Inferior parietal cortex (tissue), 1 donor: ENCODE results near the gene COMMD1.
"Not testable (repeated sequence)": the region's sequence is repeated elsewhere in the genome, so short reads cannot be mapped to it uniquely, and the experiment has no call there.

ENCODE experiments used
- DNase-seq: peaks from one replicate; pipeline ENCODE4 v3.0.0-alpha.2; 2016; ENCODE audit errors: extremely low spot score

The COMMD1 gene

GRCh38 chr2:62030902-62031301, 125.4 kb downstream of the COMMD1 start:
- no peak for DNase-seq

- DNase-seq = no peak
Measured at GRCh38 chr2:62032096-62032495, 126.6 kb downstream of the COMMD1 start.

GRCh38 chr2:62034715-62035114, 129.2 kb downstream of the COMMD1 start:
- no peak for DNase-seq

- no peak for DNase-seq
Measured at GRCh38 chr2:62036229-62036628, 130.8 kb downstream of the COMMD1 start.

GRCh38 chr2:62036761-62037250, 131.3 kb downstream of the COMMD1 start:
- DNase-seq = no peak

GRCh38 chr2:62038975-62039771, 133.7 kb downstream of the COMMD1 start:
- peak; percentile 41 for DNase-seq

- no peak for DNase-seq
Measured at GRCh38 chr2:62040926-62041325, 135.5 kb downstream of the COMMD1 start.

GRCh38 chr2:62041701-62042385, 136.4 kb downstream of the COMMD1 start:
- not testable (repeated sequence) for DNase-seq

GRCh38 chr2:62042400-62042799, 136.9 kb downstream of the COMMD1 start:
- no peak for DNase-seq

- no peak for DNase-seq
Measured at GRCh38 chr2:62042944-62043343, 137.5 kb downstream of the COMMD1 start.

GRCh38 chr2:62045017-62045543, 139.6 kb downstream of the COMMD1 start:
- DNase-seq = no peak

GRCh38 chr2:62046141-62046540, 140.7 kb downstream of the COMMD1 start:
- DNase-seq = no peak

- no peak for DNase-seq
Measured at GRCh38 chr2:62050456-62051045, 145.1 kb downstream of the COMMD1 start.

GRCh38 chr2:62054029-62054791, 148.7 kb downstream of the COMMD1 start:
- DNase-seq = no peak

GRCh38 chr2:62054916-62055450, 149.5 kb downstream of the COMMD1 start:
- no peak for DNase-seq

GRCh38 chr2:62055724-62056336, 150.4 kb downstream of the COMMD1 start:
- DNase-seq = no peak

GRCh38 chr2:62056341-62056740, 150.9 kb downstream of the COMMD1 start:
- DNase-seq = no peak

- DNase-seq = no peak
Measured at GRCh38 chr2:62065243-62065642, 159.8 kb downstream of the COMMD1 start.

- no peak for DNase-seq
Measured at GRCh38 chr2:62071126-62071598, 165.7 kb downstream of the COMMD1 start.

GRCh38 chr2:62071760-62072680, 166.5 kb downstream of the COMMD1 start:
- DNase-seq = no peak
